Ovary (tissue), 10 donors: Measurements from ENCODE around the gene PRDM4. TPM values are rescaled to one million over a fixed set of nuclear protein-coding genes. Genes with fewer than 3 reads are reported as not detected.

Experiments
- DNase-seq, 5 donors: peaks; one replicate each; pipeline ENCODE4 v3.0.0-alpha.2; 2019 to 2020
- H3K27ac ChIP-seq, 2 donors: fragments of 200-600 bp; one replicate each; pipeline versions ENCODE4 v1.5.1 to v1.8.0; 2019 to 2022
- H3K27me3 ChIP-seq: fragments of 200-600 bp; one replicate; pipeline ENCODE4 v1.8.0; 2022
- H3K36me3 ChIP-seq: fragments of 200-600 bp; sonication (generic); one replicate; pipeline ENCODE4 v1.5.1; 2019
- H3K4me1 ChIP-seq: one replicate; pipeline ENCODE4 v1.8.1; 2013; ENCODE audit warnings: mild to moderate bottlenecking, moderate library complexity; ENCODE audit not compliant: insufficient read depth
- H3K4me3 ChIP-seq: fragments of 200-600 bp; sonication (generic); one replicate; pipeline ENCODE4 v1.5.1; 2017
- H3K9me3 ChIP-seq, 2 donors: fragments of 200-600 bp in 1 of 2; sonication (generic) in 1 of 2; one replicate each; pipeline versions ENCODE4 v1.5.1 to v1.8.1; 2013 to 2019; ENCODE audit warnings: mild to moderate bottlenecking in 1 of 2, moderate library complexity in 1 of 2
- EP300 ChIP-seq: sonication (generic); formaldehyde crosslinking; IDR thresholded peaks from one replicate; pipeline ENCODE4 v1.6.1; 2017; ENCODE audit warnings: antibody characterized with exemption
- POLR2A ChIP-seq: fragments of 450-650 bp; IDR thresholded peaks from one replicate; pipeline ENCODE4 v1.6.1; 2017; ENCODE audit warnings: antibody characterized with exemption, mild to moderate bottlenecking, moderate library complexity
- WGBS, 3 donors: extraction: QIAGEN DNeasy Blood & Tissue Kit in 1 of 3; methylation state at CpG; one replicate each; pipeline versions ENCODE4 v1.1.5 to v1.1.7; 2013 to 2017; 5-methylcytosine and 5-hydroxymethylcytosine counted together
- intact Hi-C, 4 donors: fragments of 100-400 bp; cut with DNase I; formaldehyde crosslinking; loops; one replicate each; pipeline versions ENCODE4 v1.11.0 to v1.15.1; 2022 to 2023
- long read RNA-seq, 3 donors: library from polyadenylated mRNA in 2 of 3; unstranded in 2 of 3; transcript quantifications; one replicate each; pipeline ENCODE4 v2.0.0 and lab custom pipeline, GENCODE V29; 2021 to 2026
- polyA plus RNA-seq, 2 donors: library from polyadenylated mRNA; stranded (reverse); fragments of 200-250 nt in 1 of 2; fragments of 350-450 nt in 1 of 2; fragmentation: Illumina TruSeq in 1 of 2; extraction: RNeasy Lipid Tissue Mini Kit (QIAGEN cat#74804) in 1 of 2; gene quantifications; one replicate each; pipeline ENCODE4 v1.2.3, GENCODE V29; 2013 to 2014
- total RNA-seq, 7 donors: library from RNA; depleted of rRNA in 2 of 7; stranded (reverse); fragments of >200 nt in 2 of 7; fragmentation: NEBNext Ultra II Directional in 3 of 7; extraction: Animal tissue kit (Norgen Biotek cat#: 25700) in 3 of 7; gene quantifications; one replicate each; pipeline versions ENCODE4 v1.1.0 to v1.2.4, GENCODE V29; 2016 to 2023
- TF ChIP-seq, protein P1 (sequence below), 3 donors: fragments of 450-650 bp in 2 of 3; fragments of 200-600 bp in 1 of 3; IDR thresholded peaks; one replicate each; pipeline versions ENCODE4 v1.5.1 to v1.8.0; 2016 to 2022; ENCODE audit warnings: antibody characterized with exemption in 3 of 3, mild to moderate bottlenecking in 1 of 3
- donor health status: DM: no; HTN: no; CAD: no; lungs with moderate emphysema.
- donor health status: DM: no; HTN: no; CAD: no.
- donor health status: Bipolar disorder and iron deficiency.
- donor health status: DM: yes; HTN: yes; CAD: no.
- donor health status: DM: no; HTN: no; CAD: no.
- donor health status: DM: yes; HTN: yes; CAD: no.

Gene PRDM4, protein sequence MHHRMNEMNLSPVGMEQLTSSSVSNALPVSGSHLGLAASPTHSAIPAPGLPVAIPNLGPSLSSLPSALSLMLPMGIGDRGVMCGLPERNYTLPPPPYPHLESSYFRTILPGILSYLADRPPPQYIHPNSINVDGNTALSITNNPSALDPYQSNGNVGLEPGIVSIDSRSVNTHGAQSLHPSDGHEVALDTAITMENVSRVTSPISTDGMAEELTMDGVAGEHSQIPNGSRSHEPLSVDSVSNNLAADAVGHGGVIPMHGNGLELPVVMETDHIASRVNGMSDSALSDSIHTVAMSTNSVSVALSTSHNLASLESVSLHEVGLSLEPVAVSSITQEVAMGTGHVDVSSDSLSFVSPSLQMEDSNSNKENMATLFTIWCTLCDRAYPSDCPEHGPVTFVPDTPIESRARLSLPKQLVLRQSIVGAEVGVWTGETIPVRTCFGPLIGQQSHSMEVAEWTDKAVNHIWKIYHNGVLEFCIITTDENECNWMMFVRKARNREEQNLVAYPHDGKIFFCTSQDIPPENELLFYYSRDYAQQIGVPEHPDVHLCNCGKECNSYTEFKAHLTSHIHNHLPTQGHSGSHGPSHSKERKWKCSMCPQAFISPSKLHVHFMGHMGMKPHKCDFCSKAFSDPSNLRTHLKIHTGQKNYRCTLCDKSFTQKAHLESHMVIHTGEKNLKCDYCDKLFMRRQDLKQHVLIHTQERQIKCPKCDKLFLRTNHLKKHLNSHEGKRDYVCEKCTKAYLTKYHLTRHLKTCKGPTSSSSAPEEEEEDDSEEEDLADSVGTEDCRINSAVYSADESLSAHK
- total RNA-seq (10 to 100 TPM; 14.4 to 30.3 (median 26.4) TPM), polyA plus RNA-seq (10 to 100 TPM; 15.2 to 25.0 TPM)
- long read RNA-seq, donor 1, partial matches to known transcripts = 7 of 9 reads
- long read RNA-seq, donor 1, other reads (novel, unspliced or antisense) = 2 of 9 reads
- long read RNA-seq, donor 2, full-length matches to known transcripts = 2 of 2 reads
- long read RNA-seq, donor 2, partial matches to known transcripts = 0 of 2 reads
- long read RNA-seq, donor 2, other reads (novel, unspliced or antisense) = 0 of 2 reads
- long read RNA-seq, donor 3, full-length matches to known transcripts = 30 of 47 reads
- long read RNA-seq, donor 3, partial matches to known transcripts = 7 of 47 reads
- long read RNA-seq, donor 3, other reads (novel, unspliced or antisense) = 10 of 47 reads

DNA sequence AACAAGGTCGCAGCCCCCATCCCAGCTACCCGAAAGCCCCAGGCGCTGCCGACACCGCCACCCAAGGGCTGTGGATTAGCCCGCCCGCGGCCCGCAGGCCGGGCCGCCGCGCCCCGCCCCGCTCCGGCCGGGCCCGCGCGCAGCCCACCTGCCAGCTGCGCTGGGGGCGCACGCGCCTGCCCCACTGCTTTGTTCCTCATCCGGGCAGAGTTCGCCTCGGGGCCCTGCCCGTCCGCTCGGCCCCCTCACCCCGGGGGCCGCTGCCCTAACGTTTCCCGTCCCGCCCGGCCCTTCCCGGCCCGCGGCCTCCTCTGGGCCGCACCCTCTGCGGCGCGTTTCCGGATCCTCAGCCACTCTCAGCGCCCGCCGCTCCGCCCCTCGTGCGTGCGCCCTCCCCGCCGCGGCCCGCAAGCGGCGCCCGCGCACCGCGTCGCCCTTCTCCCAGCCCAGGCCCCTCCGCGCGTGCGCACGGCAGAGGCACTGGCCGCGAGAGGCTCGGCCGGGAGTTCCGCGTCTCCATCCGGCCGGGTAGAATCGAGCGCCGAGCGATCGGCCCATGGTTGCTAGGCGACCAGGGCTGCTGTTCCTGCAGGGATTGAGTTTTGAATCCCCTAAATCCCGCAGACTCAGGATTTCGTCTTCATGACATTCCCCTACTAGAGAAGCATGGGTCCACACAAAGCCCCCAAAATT, at the start of gene PRDM4:
TSS of gene PRDM4 (minus strand) at position 329 of the 693 bp plus-strand sequence. CDS start 622 bp downstream, outside the sequence.
- Histone ChIP-seq H3K27ac (no peak within 1 kb of the TSS), H3K4me3 (peak within 1 kb of the TSS; percentile 79), H3K9me3 (no peaks in the 10 kb centered on the region), H3K36me3 (no peaks in the 10 kb centered on the region), H3K4me1 (peaks cover 5% of the 10 kb centered on the region), H3K27me3 (no peaks in the 10 kb centered on the region)
- DNase-seq = peak; percentile 92 to 95 (median 94)
- intact Hi-C loops = loop anchor here in 1 of 4 donors (10.0 kb wide), 1 partner anchor 754 kb away; the partner anchor contains the start of gene FICD
- TF ChIP-seq EP300 = no peak
- TF ChIP-seq POLR2A = peak; percentile 67
- TF ChIP-seq, protein P1, sequence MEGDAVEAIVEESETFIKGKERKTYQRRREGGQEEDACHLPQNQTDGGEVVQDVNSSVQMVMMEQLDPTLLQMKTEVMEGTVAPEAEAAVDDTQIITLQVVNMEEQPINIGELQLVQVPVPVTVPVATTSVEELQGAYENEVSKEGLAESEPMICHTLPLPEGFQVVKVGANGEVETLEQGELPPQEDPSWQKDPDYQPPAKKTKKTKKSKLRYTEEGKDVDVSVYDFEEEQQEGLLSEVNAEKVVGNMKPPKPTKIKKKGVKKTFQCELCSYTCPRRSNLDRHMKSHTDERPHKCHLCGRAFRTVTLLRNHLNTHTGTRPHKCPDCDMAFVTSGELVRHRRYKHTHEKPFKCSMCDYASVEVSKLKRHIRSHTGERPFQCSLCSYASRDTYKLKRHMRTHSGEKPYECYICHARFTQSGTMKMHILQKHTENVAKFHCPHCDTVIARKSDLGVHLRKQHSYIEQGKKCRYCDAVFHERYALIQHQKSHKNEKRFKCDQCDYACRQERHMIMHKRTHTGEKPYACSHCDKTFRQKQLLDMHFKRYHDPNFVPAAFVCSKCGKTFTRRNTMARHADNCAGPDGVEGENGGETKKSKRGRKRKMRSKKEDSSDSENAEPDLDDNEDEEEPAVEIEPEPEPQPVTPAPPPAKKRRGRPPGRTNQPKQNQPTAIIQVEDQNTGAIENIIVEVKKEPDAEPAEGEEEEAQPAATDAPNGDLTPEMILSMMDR (IDR thresholded peaks at IDR 0.05) = peak in 1 of 3 donors; percentile 38
- WGBS, 3 donors = 1% methylated on average over 39 to 83 of the region's 83 CpGs

DNA sequence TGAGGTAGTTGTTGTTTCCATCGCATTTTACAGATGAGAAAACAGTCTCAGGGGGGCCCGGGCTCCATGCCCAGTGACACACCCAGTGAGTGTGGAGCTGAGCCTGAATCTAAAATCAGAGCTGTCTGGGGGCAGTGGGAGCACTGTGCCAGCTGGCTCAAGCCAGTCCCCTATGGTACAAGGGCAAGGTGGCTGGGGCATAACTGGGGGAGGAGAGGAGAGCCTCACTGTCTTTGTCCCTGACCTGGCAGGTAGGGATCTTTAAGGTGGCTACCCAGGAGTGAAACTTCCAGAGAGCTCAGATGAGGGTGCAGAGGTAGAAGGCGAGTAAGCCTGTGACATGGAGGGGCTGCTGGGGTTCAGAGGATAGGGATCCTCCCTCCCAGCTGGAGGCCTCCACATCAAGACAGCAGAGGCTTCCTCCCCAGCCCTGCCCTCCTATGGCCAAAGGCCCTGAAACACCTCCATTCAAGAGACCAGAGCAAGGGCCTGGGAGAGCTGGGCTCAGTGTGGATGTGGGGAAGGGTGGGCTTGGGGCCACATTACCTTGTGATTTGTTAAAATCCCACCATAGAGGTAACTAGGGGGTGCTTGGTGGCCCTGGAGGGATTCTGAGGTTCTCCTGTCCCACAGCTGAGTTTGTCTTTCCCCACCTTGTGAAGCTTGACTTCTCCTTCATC, 46.7 kb upstream of the PRDM4 start:
- intact Hi-C loops = no loop called here
- H3K4me3 ChIP-seq = no peak overlapping the region
- 52 to 78% (median 58%) methylated on average over 3 of the region's 3 CpGs for WGBS, 3 donors
- no peaks in the 10 kb centered on the region for H3K27me3 ChIP-seq
- H3K27ac ChIP-seq = no peak overlapping the region
- H3K4me1 ChIP-seq = no peaks in the 10 kb centered on the region
- no peaks in the 10 kb centered on the region for H3K36me3 ChIP-seq
- no peak for TF ChIP-seq EP300
- TF ChIP-seq POLR2A = no peak
- TF ChIP-seq, protein P1 (IDR thresholded peaks at IDR 0.05) = no peak
- no peaks in the 10 kb centered on the region for H3K9me3 ChIP-seq
- DNase-seq = no peak

DNA sequence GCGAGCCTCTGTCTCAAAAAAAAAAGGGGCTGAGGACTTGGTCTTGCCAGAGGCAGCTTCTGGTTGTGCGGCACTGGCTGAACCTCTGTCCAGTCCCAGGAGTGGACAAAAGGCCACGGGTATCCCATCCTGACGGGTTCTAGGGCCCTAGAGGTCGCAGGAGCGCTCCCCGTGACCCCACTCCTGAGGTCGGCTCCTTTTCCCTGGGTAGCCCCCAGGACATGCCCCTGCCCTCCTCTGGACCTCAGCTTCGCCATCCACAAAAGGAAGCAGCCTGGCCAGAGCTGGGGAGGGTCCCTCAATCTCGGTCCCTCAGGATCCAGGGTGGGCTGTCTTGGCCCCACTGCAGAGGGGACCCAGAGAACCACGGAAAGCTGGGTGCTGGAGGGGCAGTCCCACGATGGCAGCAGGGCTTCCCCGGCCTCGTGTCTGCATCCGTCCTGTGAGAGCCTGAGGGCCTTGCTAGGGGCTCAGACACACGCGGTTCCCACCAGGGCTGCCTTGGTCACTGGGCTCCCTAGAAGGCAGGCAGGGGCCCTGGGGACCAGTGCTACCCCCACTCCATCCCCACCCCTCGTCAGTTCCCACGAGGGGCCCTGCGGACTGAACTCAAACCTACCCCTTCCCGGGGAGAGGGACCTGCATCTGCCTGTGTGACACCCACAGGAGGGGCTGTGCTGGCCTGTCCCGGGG, 44.7 kb upstream of the PRDM4 start:
- intact Hi-C loops = no loop called here
- 75 to 80% (median 76%) methylated on average over 19 to 22 of the region's 22 CpGs for WGBS, 3 donors
- H3K4me1 ChIP-seq = no peaks in the 10 kb centered on the region
- H3K36me3 ChIP-seq = no peaks in the 10 kb centered on the region
- no peak overlapping the region for H3K4me3 ChIP-seq
- TF ChIP-seq POLR2A = no peak
- TF ChIP-seq, protein P1 (IDR thresholded peaks at IDR 0.05) = no peak
- TF ChIP-seq EP300 = no peak
- no peak for DNase-seq
- H3K27ac ChIP-seq = no peak overlapping the region
- H3K27me3 ChIP-seq = no peaks in the 10 kb centered on the region
- H3K9me3 ChIP-seq = no peaks in the 10 kb centered on the region
